Natural killer cell (primary cell): ENCODE results near the gene PAMR1. TPM values are rescaled to one million over a fixed set of nuclear protein-coding genes. Genes with fewer than 3 reads are reported as not detected.
A peak's percentile ranks its signal among the peaks of the same experiment; 100 is the strongest.

Experiments used
- ATAC-seq, 3 donors: fragments of 150-1000 bp in 2 of 3; fragments of 200-7000 bp in 1 of 3; cut with Tn5 transposase; 1 replicate in 1 of 3; 2 replicates in 2 of 3; pipeline ENCODE4 v1.10.0; 2021; ENCODE audit warnings: mild to moderate bottlenecking in 2 of 3, moderate library complexity in 2 of 3
- DNase-seq, 2 donors: peaks; one replicate each; pipeline versions ENCODE4 v3.0.0 to v3.0.0-alpha.2; 2013 to 2021; ENCODE audit warnings: mixed read lengths in 1 of 2
- H3K27ac ChIP-seq: one replicate; pipeline ENCODE4 v1.5.1; 2013; ENCODE audit warnings: mild to moderate bottlenecking, low read length
- H3K27me3 ChIP-seq: one replicate; pipeline ENCODE4 v1.6.1; 2013; ENCODE audit warnings: low read length; ENCODE audit not compliant: control insufficient read depth, insufficient read depth
- H3K36me3 ChIP-seq: one replicate; pipeline ENCODE4 v1.6.1; 2013; ENCODE audit warnings: low read length; ENCODE audit not compliant: control insufficient read depth, insufficient read depth
- H3K4me1 ChIP-seq: one replicate; pipeline ENCODE4 v1.6.1; 2013; ENCODE audit warnings: low read length; ENCODE audit not compliant: control insufficient read depth, insufficient read depth
- H3K4me3 ChIP-seq: one replicate; pipeline ENCODE4 v1.5.1; 2013; ENCODE audit warnings: low read length
- H3K9me3 ChIP-seq: one replicate; pipeline ENCODE4 v1.6.1; 2013; ENCODE audit warnings: low read length; ENCODE audit not compliant: control insufficient read depth, insufficient read depth
- H3K27ac Mint-ChIP-seq, 2 donors: one replicate each; pipeline ENCODE4 v1.8.0; 2022; ENCODE audit warnings: mild to moderate bottlenecking in 2 of 2, mixed read lengths in 2 of 2, moderate library complexity in 1 of 2
- H3K27me3 Mint-ChIP-seq, 2 donors: one replicate each; pipeline ENCODE4 v1.8.0; 2022; ENCODE audit warnings: low read depth in 2 of 2, mixed read lengths in 2 of 2
- H3K36me3 Mint-ChIP-seq: one replicate; pipeline ENCODE4 v1.8.0; 2022; ENCODE audit warnings: mixed read lengths
- H3K4me1 Mint-ChIP-seq, 2 donors: one replicate each; pipeline ENCODE4 v1.8.0; 2022; ENCODE audit warnings: mixed read lengths in 2 of 2
- H3K4me3 Mint-ChIP-seq: one replicate; pipeline ENCODE4 v1.8.0; 2022; ENCODE audit warnings: mild to moderate bottlenecking, moderate library complexity, mixed read lengths
- H3K9me3 Mint-ChIP-seq, 2 donors: one replicate each; pipeline ENCODE4 v1.8.0; 2022; ENCODE audit warnings: mixed read lengths in 2 of 2
- CTCF ChIP-seq: fragments of 200-600 bp; IDR thresholded peaks from one replicate; pipeline ENCODE4 v1.8.0; 2022; ENCODE audit warnings: antibody characterized with exemption
- WGBS: methylation state at CpG from one replicate; pipeline ENCODE4 v1.1.7; 2013; ENCODE audit warnings: missing lambda C conversion rate; ENCODE audit not compliant: insufficient coverage; 5-methylcytosine and 5-hydroxymethylcytosine counted together
- intact Hi-C: fragments of 100-400 bp; cut with micrococcal nuclease; formaldehyde crosslinking; loops from one replicate; pipeline ENCODE4 v1.14.2; 2022
- total RNA-seq, 4 donors: library from RNA; stranded (reverse); fragments of 120-200 nt in 1 of 4; gene quantifications; one replicate each; pipeline versions ENCODE4 v1.2.3 to v1.2.4, GENCODE V29; 2013 to 2022

PAMR1 gene
- total RNA-seq, 3 donors from 2014 or later (not counting 1 experiment from before 2014, with no cell fraction given): not detected

- intact Hi-C loops: no loop called here
- H3K4me1 ChIP-seq: no peaks in the 10 kb centered on the region
- H3K27me3 Mint-ChIP-seq: peaks cover 29 to 33% of the 10 kb centered on the region in 2 donors
- no peaks in the 10 kb centered on the region for H3K36me3 Mint-ChIP-seq
- H3K36me3 ChIP-seq: no peaks in the 10 kb centered on the region
- H3K4me3 Mint-ChIP-seq: no peak overlapping the region
- no peaks in the 10 kb centered on the region for H3K9me3 ChIP-seq
- no peak for DNase-seq
- TF ChIP-seq CTCF: no peak
- H3K9me3 Mint-ChIP-seq: no peaks in the 10 kb centered on the region
- H3K27ac ChIP-seq: no peak overlapping the region
- ATAC-seq: no peak
- WGBS: 100% methylated on average over 5 of the region's 5 CpGs
- H3K27ac Mint-ChIP-seq: no peak overlapping the region
- no peak overlapping the region for H3K4me3 ChIP-seq
- no peaks in the 10 kb centered on the region for H3K4me1 Mint-ChIP-seq
- no peaks in the 10 kb centered on the region for H3K27me3 ChIP-seq
Observed at GRCh38 chr11:35479731-35480130, 45.7 kb downstream of the PAMR1 start.

GRCh38 chr11:35478471-35479091 lies 46.8 kb downstream of the PAMR1 start:
- Histone ChIP-seq H3K27me3 (no peaks in the 10 kb centered on the region), H3K27ac (no peak overlapping the region), H3K4me3 (no peak overlapping the region), H3K9me3 (no peaks in the 10 kb centered on the region), H3K36me3 (no peaks in the 10 kb centered on the region), H3K4me1 (no peaks in the 10 kb centered on the region)
- Mint-ChIP-seq H3K36me3 (no peaks in the 10 kb centered on the region), H3K4me3 (no peak overlapping the region), H3K9me3 (no peaks in the 10 kb centered on the region), H3K27ac (no peak overlapping the region), H3K27me3 (peaks cover 21 to 25% of the 10 kb centered on the region in 2 donors), H3K4me1 (no peaks in the 10 kb centered on the region)
- TF ChIP-seq CTCF: no peak
- ATAC-seq: peak in 1 of 3 donors; percentile 24
- 84% methylated on average over 7 of the region's 7 CpGs for WGBS
- DNase-seq: no peak
- intact Hi-C loops: no loop called here

GRCh38 chr11:35477901-35478300 lies 47.5 kb downstream of the PAMR1 start:
- no peak overlapping the region for H3K4me3 Mint-ChIP-seq

More at GRCh38 chr11:35477901-35478300, 47.5 kb downstream of the PAMR1 start:
- H3K9me3 ChIP-seq: no peaks in the 10 kb centered on the region
- H3K27me3 ChIP-seq: no peaks in the 10 kb centered on the region
- Mint-ChIP-seq H3K9me3 (no peaks in the 10 kb centered on the region), H3K4me1 (no peaks in the 10 kb centered on the region), H3K36me3 (no peaks in the 10 kb centered on the region), H3K27ac (no peak overlapping the region), H3K27me3 (peaks cover 15 to 25% of the 10 kb centered on the region in 2 donors)
- DNase-seq: no peak
- no peak overlapping the region for H3K4me3 ChIP-seq
- H3K36me3 ChIP-seq: no peaks in the 10 kb centered on the region
- intact Hi-C loops: no loop called here
- no peak for ATAC-seq
- no peak for TF ChIP-seq CTCF
- WGBS: 57% methylated on average over 4 of the region's 4 CpGs
- H3K4me1 ChIP-seq: no peaks in the 10 kb centered on the region
- no peak overlapping the region for H3K27ac ChIP-seq
